Endodermal cell (in vitro differentiated cells): ENCODE data around the gene LIPC. TPM values are rescaled to one million over a fixed set of nuclear protein-coding genes. Genes with fewer than 3 reads are reported as not detected.
A peak's percentile ranks its signal among the peaks of the same experiment; 100 is the strongest.

Experiments used
- DNase-seq: peaks from one replicate; pipeline ENCODE4 v3.0.0-alpha.2; 2017
- H3K27ac ChIP-seq: 2 replicates; pipeline ENCODE4 v1.5.1; 2013; ENCODE audit warnings: mild to moderate bottlenecking, low read depth, low read length, moderate library complexity
- H3K27me3 ChIP-seq: 2 replicates; pipeline ENCODE4 v1.6.1; 2013; ENCODE audit warnings: mild to moderate bottlenecking, low read length, moderate library complexity; ENCODE audit not compliant: insufficient read depth, control insufficient read depth, poor library complexity, severe bottlenecking
- H3K36me3 ChIP-seq: 2 replicates; pipeline ENCODE4 v1.7.0; 2013; ENCODE audit warnings: mild to moderate bottlenecking, low read length, moderate library complexity; ENCODE audit not compliant: control insufficient read depth, insufficient read depth
- H3K4me1 ChIP-seq: one replicate; pipeline ENCODE4 v1.7.0; 2013; ENCODE audit warnings: low read length; ENCODE audit not compliant: control insufficient read depth, insufficient read depth
- H3K4me3 ChIP-seq: 2 replicates; pipeline ENCODE4 v1.5.1; 2013; ENCODE audit warnings: mild to moderate bottlenecking, low read length, moderate library complexity
- H3K9ac ChIP-seq: 2 replicates; pipeline ENCODE4 v1.6.1; 2013; ENCODE audit warnings: mild to moderate bottlenecking, low read length, moderate library complexity; ENCODE audit not compliant: poor library complexity, severe bottlenecking; ENCODE audit errors: extremely low read depth
- H3K9me3 ChIP-seq: 2 replicates; pipeline ENCODE4 v1.6.1; 2013; ENCODE audit warnings: mild to moderate bottlenecking, low read length, moderate library complexity; ENCODE audit not compliant: control insufficient read depth
- H3K27ac Mint-ChIP-seq: 2 replicates; pipeline ENCODE4 v1.8.0; 2020; ENCODE audit warnings: mixed read lengths
- H3K27me3 Mint-ChIP-seq: 2 replicates; pipeline ENCODE4 v1.8.0; 2021; ENCODE audit warnings: mild to moderate bottlenecking, mixed read lengths; ENCODE audit not compliant: insufficient read depth
- H3K36me3 Mint-ChIP-seq: 2 replicates; pipeline ENCODE4 v1.8.0; 2020; ENCODE audit warnings: low read depth, mixed read lengths
- H3K4me1 Mint-ChIP-seq: 2 replicates; pipeline ENCODE4 v1.8.0; 2020; ENCODE audit warnings: mixed read lengths
- H3K4me3 Mint-ChIP-seq: 2 replicates; pipeline ENCODE4 v1.8.0; 2020; ENCODE audit warnings: mild to moderate bottlenecking, moderate library complexity, mixed read lengths
- H3K9me3 Mint-ChIP-seq: 2 replicates; pipeline ENCODE4 v1.8.0; 2020; ENCODE audit warnings: mild to moderate bottlenecking, mixed read lengths
- WGBS, 2 experiments: methylation state at CpG; one replicate each; pipeline versions ENCODE4 v1.1.5 to v1.1.7; 2013; ENCODE audit warnings: missing lambda C conversion rate in 2 of 2, mixed read lengths in 1 of 2; ENCODE audit not compliant: insufficient coverage in 1 of 2, insufficient read length in 1 of 2; 5-methylcytosine and 5-hydroxymethylcytosine counted together
- total RNA-seq, 2 donors: library from RNA; stranded (reverse); fragmentation: NEBNext Ultra II Directional in 1 of 2; extraction: Animal tissue kit (Norgen Biotek cat#: 25700) in 1 of 2; gene quantifications; 2 replicates in 1 of 2; 3 replicates in 1 of 2; pipeline ENCODE4 v1.2.1, GENCODE V29; 2021
- TF ChIP-seq, protein P1 (sequence below): fragments of 200-600 bp; sonication (generic); conservative IDR thresholded peaks from 2 replicates; pipeline ENCODE4 v1.5.0; 2021; ENCODE audit warnings: antibody characterized with exemption, mild to moderate bottlenecking

The LIPC gene
- total RNA-seq, 2 donors from 2014 or later: not detected

- 92 to 98% methylated on average over 12 to 24 of the region's 24 CpGs for WGBS, 2 experiments
- Mint-ChIP-seq H3K4me1 (peaks cover 16% of the 10 kb centered on the region), H3K27me3 (peaks cover 1% of the 10 kb centered on the region), H3K4me3 (no peak overlapping the region), H3K27ac (no peak overlapping the region), H3K9me3 (peaks cover 3% of the 10 kb centered on the region), H3K36me3 (no peaks in the 10 kb centered on the region)
- Histone ChIP-seq H3K4me3 (no peak overlapping the region), H3K36me3 (no peaks in the 10 kb centered on the region), H3K27ac (no peak overlapping the region), H3K9ac (no peak overlapping the region), H3K27me3 (no peaks in the 10 kb centered on the region), H3K4me1 (peaks cover 3% of the 10 kb centered on the region), H3K9me3 (peaks cover 2% of the 10 kb centered on the region)
- TF ChIP-seq, protein P1, sequence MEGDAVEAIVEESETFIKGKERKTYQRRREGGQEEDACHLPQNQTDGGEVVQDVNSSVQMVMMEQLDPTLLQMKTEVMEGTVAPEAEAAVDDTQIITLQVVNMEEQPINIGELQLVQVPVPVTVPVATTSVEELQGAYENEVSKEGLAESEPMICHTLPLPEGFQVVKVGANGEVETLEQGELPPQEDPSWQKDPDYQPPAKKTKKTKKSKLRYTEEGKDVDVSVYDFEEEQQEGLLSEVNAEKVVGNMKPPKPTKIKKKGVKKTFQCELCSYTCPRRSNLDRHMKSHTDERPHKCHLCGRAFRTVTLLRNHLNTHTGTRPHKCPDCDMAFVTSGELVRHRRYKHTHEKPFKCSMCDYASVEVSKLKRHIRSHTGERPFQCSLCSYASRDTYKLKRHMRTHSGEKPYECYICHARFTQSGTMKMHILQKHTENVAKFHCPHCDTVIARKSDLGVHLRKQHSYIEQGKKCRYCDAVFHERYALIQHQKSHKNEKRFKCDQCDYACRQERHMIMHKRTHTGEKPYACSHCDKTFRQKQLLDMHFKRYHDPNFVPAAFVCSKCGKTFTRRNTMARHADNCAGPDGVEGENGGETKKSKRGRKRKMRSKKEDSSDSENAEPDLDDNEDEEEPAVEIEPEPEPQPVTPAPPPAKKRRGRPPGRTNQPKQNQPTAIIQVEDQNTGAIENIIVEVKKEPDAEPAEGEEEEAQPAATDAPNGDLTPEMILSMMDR: no peak
- DNase-seq: peak; percentile 43
Observed at GRCh38 chr15:58552505-58553364, 120.9 kb downstream of the LIPC start.

GRCh38 chr15:58553365-58553918, 121.7 kb downstream of the LIPC start:
- Mint-ChIP-seq H3K4me3 (no peak overlapping the region), H3K27ac (no peak overlapping the region), H3K9me3 (peaks cover 10% of the 10 kb centered on the region), H3K27me3 (peaks cover 1% of the 10 kb centered on the region), H3K36me3 (no peaks in the 10 kb centered on the region), H3K4me1 (peaks cover 16% of the 10 kb centered on the region)
- Histone ChIP-seq H3K9ac (no peak overlapping the region), H3K36me3 (no peaks in the 10 kb centered on the region), H3K4me3 (no peak overlapping the region), H3K4me1 (peaks cover 3% of the 10 kb centered on the region), H3K27ac (no peak overlapping the region), H3K27me3 (no peaks in the 10 kb centered on the region), H3K9me3 (peaks cover 9% of the 10 kb centered on the region)
- DNase-seq: peak; percentile 24
- 91 to 92% methylated on average over 9 to 10 of the region's 10 CpGs for WGBS, 2 experiments
- TF ChIP-seq, protein P1: no peak

DNA sequence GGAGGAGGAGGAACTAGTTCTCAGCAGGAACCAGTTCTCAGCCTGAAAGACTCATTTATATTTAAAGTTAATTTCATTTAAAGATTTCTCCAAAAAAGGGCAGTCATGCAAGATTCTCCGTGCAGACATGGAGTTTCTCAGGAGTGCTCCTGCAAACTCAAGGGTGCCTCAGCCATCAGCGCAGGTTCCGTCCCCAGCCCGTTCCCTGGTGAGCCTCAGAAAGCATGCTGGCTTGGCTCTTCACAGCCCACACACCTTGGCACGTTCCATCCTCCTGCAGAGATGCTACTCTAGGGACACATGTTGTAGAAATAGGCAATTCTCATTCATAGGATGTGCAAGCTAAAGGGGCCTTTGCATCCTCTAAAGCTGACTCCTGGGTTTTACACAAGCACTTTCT, 123.0 kb downstream of the LIPC start:
- Histone ChIP-seq H3K9ac (no peak overlapping the region), H3K4me3 (no peak overlapping the region), H3K27me3 (no peaks in the 10 kb centered on the region), H3K27ac (no peak overlapping the region), H3K36me3 (no peaks in the 10 kb centered on the region), H3K4me1 (peaks cover 3% of the 10 kb centered on the region), H3K9me3 (peaks cover 23% of the 10 kb centered on the region)
- TF ChIP-seq, protein P1: no peak
- Mint-ChIP-seq H3K4me1 (peaks cover 16% of the 10 kb centered on the region), H3K36me3 (peaks cover 6% of the 10 kb centered on the region), H3K4me3 (no peak overlapping the region), H3K27me3 (peaks cover 1% of the 10 kb centered on the region), H3K9me3 (peaks cover 23% of the 10 kb centered on the region), H3K27ac (no peak overlapping the region)
- DNase-seq: peak; percentile 39
- WGBS, 2 experiments: 92 to 93% methylated on average over 5 of the region's 5 CpGs
